ENCODE measurements around the gene SLC9A9. TPM values are rescaled to one million over a fixed set of nuclear protein-coding genes. Genes with fewer than 3 reads are reported as not detected.
A peak's percentile ranks its signal among the peaks of the same experiment; 100 is the strongest.

SLC9A9 gene
- polyA plus RNA-seq, 1 donor (not counting 4 experiments of a cell fraction or from before 2014, with no cell fraction given): 5.2 TPM

GRCh38 chr3:143326983-143327778 lies 521.1 kb downstream of the SLC9A9 start:
- no peaks in the 10 kb centered on the region for H3K27me3 ChIP-seq (ENCODE audit: control insufficient read depth, extremely low read depth, insufficient read depth, low read length)
- H3K4me2 ChIP-seq (ENCODE audit: control insufficient read depth, extremely low read depth, insufficient read depth, low read depth, low read length): no peak overlapping the region
- no peaks in the 10 kb centered on the region for H3K4me1 ChIP-seq (ENCODE audit: control insufficient read depth, extremely low read depth, insufficient read depth, low read length)
- H3K9me3 ChIP-seq (ENCODE audit: control insufficient read depth, low read depth, low read length): no peaks in the 10 kb centered on the region
- no peaks in the 10 kb centered on the region for H4K20me1 ChIP-seq (ENCODE audit: control insufficient read depth, extremely low read depth, insufficient read depth, low read length)
- H3K27ac ChIP-seq (ENCODE audit: control insufficient read depth, insufficient read depth, low read length): no peak overlapping the region
- H3K4me3 ChIP-seq (ENCODE audit: control insufficient read depth in 2 of 3, extremely low read depth in 1 of 3, insufficient read depth in 2 of 3, low read depth in 1 of 3, low read length in 3 of 3): no peak overlapping the region
- FAIRE-seq (no peak), DNase-seq (ENCODE audit: low read depth, low spot score) (no peak)
- H2AFZ ChIP-seq (ENCODE audit: control insufficient read depth, low read length): no peak overlapping the region
- H3K9ac ChIP-seq (ENCODE audit: control insufficient read depth, extremely low read depth, insufficient read depth, low read length): no peak overlapping the region
- H3K9me1 ChIP-seq (ENCODE audit: control insufficient read depth, extremely low read depth, insufficient read depth, low read length): no peaks in the 10 kb centered on the region
- H3K36me3 ChIP-seq (ENCODE audit: control insufficient read depth in 2 of 2, extremely low read depth in 1 of 2, insufficient read depth in 2 of 2, low read length in 2 of 2): no peaks in the 10 kb centered on the region
- no peaks in the 10 kb centered on the region for H3K79me2 ChIP-seq (ENCODE audit: control insufficient read depth, insufficient read depth, low read length)
- dilution Hi-C loops (cut with MboI; ENCODE audit: extremely low pct_ligation_motif_present, low sequenced_read_pairs): no loop called here
- TF ChIP-seq CTCF (optimal IDR thresholded peaks at IDR 0.05 in 1 of 3, IDR thresholded peaks at IDR 0.05 in 1 of 3, conservative IDR thresholded peaks at IDR 0.05 in 1 of 3; ENCODE audit: extremely low read depth in 1 of 3, insufficient read depth in 2 of 3, low read length in 3 of 3) (peak in 2 of 3 experiments; percentile 16 to 19), EZH2 (IDR thresholded peaks at IDR 0.05; ENCODE audit: low read length) (no peak)

DNA sequence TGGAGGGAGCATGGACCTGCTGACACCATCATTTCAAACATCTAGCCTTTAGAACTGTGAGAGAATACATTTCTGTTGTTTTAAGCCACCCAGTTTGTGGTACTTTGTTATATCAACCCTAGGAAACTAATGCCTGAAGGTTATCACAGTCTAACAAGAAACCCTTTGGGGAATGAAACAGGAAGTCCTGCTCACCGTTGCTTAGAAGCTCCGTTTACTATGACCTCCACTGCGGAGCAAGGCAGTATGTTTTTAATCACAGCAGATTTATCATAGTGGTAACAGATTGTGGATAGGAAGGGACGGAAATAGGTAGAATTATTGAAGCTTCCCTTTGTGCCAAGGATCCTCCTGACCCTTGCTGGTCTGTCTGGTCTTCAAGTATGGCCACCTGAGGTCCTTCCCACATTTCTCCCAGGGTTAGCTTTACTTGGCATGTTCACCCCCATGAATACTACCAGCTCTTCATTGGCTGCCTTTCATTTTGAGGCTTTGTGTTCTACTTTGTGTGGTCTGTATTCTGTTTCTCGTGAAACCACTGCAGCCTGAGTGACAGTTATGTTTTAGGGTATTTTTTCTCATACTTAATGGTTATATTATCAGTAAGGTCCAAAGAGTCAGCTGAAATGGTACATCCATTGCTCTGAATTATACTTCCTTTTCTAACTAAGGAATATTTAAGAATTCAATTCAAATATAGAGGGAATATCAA lies 527.1 kb downstream of the SLC9A9 start:
- H3K9me3 ChIP-seq (ENCODE audit: control insufficient read depth, low read depth, low read length): no peaks in the 10 kb centered on the region
- no peaks in the 10 kb centered on the region for H3K4me1 ChIP-seq (ENCODE audit: control insufficient read depth, extremely low read depth, insufficient read depth, low read length)
- no peaks in the 10 kb centered on the region for H3K27me3 ChIP-seq (ENCODE audit: control insufficient read depth, extremely low read depth, insufficient read depth, low read length)
- H3K4me2 ChIP-seq (ENCODE audit: control insufficient read depth, extremely low read depth, insufficient read depth, low read depth, low read length): no peak overlapping the region
- H3K4me3 ChIP-seq (ENCODE audit: control insufficient read depth in 2 of 3, extremely low read depth in 1 of 3, insufficient read depth in 2 of 3, low read depth in 1 of 3, low read length in 3 of 3): no peak overlapping the region
- dilution Hi-C loops (cut with MboI; ENCODE audit: extremely low pct_ligation_motif_present, low sequenced_read_pairs): no loop called here
- DNase-seq (ENCODE audit: low read depth, low spot score) (no peak), FAIRE-seq (no peak)
- no peaks in the 10 kb centered on the region for H3K9me1 ChIP-seq (ENCODE audit: control insufficient read depth, extremely low read depth, insufficient read depth, low read length)
- TF ChIP-seq EZH2 (IDR thresholded peaks at IDR 0.05; ENCODE audit: low read length) (no peak), CTCF (optimal IDR thresholded peaks at IDR 0.05 in 1 of 3, IDR thresholded peaks at IDR 0.05 in 1 of 3, conservative IDR thresholded peaks at IDR 0.05 in 1 of 3; ENCODE audit: extremely low read depth in 1 of 3, insufficient read depth in 2 of 3, low read length in 3 of 3) (no peak)
- no peak overlapping the region for H2AFZ ChIP-seq (ENCODE audit: control insufficient read depth, low read length)
- no peaks in the 10 kb centered on the region for H3K36me3 ChIP-seq (ENCODE audit: control insufficient read depth in 2 of 2, extremely low read depth in 1 of 2, insufficient read depth in 2 of 2, low read length in 2 of 2)
- no peaks in the 10 kb centered on the region for H4K20me1 ChIP-seq (ENCODE audit: control insufficient read depth, extremely low read depth, insufficient read depth, low read length)
- no peak overlapping the region for H3K9ac ChIP-seq (ENCODE audit: control insufficient read depth, extremely low read depth, insufficient read depth, low read length)
- H3K27ac ChIP-seq (ENCODE audit: control insufficient read depth, insufficient read depth, low read length): no peak overlapping the region
- H3K79me2 ChIP-seq (ENCODE audit: control insufficient read depth, insufficient read depth, low read length): no peaks in the 10 kb centered on the region

Measured in keratinocyte (primary cell).